AG04450 (cell line): ENCODE measurements around the gene FYTTD1. TPM values are rescaled to one million over a fixed set of nuclear protein-coding genes. Genes with fewer than 3 reads are reported as not detected.

Experiments
- CTCF ChIA-PET: fragments of 300-600, 350-600 bp; formaldehyde crosslinking; extraction: SDS; loops from one replicate; lab custom pipeline; 2022; ENCODE audit warnings: antibody characterized with exemption, inconsistent platforms; lab: Charles Lee
- POLR2A ChIA-PET: fragments of 350-600 bp; formaldehyde crosslinking; extraction: SDS; loops from one replicate; lab custom pipeline; 2021; ENCODE audit warnings: antibody characterized with exemption, inconsistent platforms; lab: Yijun Ruan, JAX
- DNase-seq: peaks from one replicate; pipeline ENCODE4 v3.0.0-alpha.2; 2011; ENCODE audit warnings: low read depth, low spot score
- H3K27ac ChIP-seq: one replicate; pipeline ENCODE4 v1.5.1; 2012; ENCODE audit warnings: low read depth, low read length, control low read depth
- H3K27me3 ChIP-seq: one replicate; pipeline ENCODE4 v1.6.0; 2012; ENCODE audit warnings: low read length; ENCODE audit not compliant: control insufficient read depth, insufficient read depth
- H3K4me3 ChIP-seq: 2 replicates; pipeline ENCODE4 v1.5.1; 2011; ENCODE audit warnings: mild to moderate bottlenecking, low read depth, low read length, control low read depth
- H3K9me3 ChIP-seq: 2 replicates; pipeline ENCODE4 v1.5.1; 2012; ENCODE audit warnings: low read length; ENCODE audit not compliant: control insufficient read depth, insufficient read depth
- polyA minus RNA-seq: library from RNA; depleted of rRNA, polyadenylated mRNA; stranded (reverse); fragments of >200 nt; gene quantifications from 2 replicates; pipeline ENCODE4 v1.2.3, GENCODE V29; 2011; rRNA and poly(A)+ RNA removed
- polyA plus RNA-seq: library from polyadenylated mRNA; depleted of rRNA; stranded (reverse); fragments of >200 nt; gene quantifications from 2 replicates; pipeline ENCODE4 v1.2.3, GENCODE V29; 2011; rRNA removed
- TF ChIP-seq, protein P1 (sequence below): IDR thresholded peaks from 2 replicates; pipeline ENCODE4 v1.5.1; 2011; ENCODE audit warnings: low read depth, low read length, control low read depth, inconsistent platforms

The FYTTD1 gene, protein sequence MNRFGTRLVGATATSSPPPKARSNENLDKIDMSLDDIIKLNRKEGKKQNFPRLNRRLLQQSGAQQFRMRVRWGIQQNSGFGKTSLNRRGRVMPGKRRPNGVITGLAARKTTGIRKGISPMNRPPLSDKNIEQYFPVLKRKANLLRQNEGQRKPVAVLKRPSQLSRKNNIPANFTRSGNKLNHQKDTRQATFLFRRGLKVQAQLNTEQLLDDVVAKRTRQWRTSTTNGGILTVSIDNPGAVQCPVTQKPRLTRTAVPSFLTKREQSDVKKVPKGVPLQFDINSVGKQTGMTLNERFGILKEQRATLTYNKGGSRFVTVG
- 55.8 and 65.5 TPM in 2 replicates for polyA plus RNA-seq
- polyA minus RNA-seq = 28.6 and 44.8 TPM in 2 replicates

DNA sequence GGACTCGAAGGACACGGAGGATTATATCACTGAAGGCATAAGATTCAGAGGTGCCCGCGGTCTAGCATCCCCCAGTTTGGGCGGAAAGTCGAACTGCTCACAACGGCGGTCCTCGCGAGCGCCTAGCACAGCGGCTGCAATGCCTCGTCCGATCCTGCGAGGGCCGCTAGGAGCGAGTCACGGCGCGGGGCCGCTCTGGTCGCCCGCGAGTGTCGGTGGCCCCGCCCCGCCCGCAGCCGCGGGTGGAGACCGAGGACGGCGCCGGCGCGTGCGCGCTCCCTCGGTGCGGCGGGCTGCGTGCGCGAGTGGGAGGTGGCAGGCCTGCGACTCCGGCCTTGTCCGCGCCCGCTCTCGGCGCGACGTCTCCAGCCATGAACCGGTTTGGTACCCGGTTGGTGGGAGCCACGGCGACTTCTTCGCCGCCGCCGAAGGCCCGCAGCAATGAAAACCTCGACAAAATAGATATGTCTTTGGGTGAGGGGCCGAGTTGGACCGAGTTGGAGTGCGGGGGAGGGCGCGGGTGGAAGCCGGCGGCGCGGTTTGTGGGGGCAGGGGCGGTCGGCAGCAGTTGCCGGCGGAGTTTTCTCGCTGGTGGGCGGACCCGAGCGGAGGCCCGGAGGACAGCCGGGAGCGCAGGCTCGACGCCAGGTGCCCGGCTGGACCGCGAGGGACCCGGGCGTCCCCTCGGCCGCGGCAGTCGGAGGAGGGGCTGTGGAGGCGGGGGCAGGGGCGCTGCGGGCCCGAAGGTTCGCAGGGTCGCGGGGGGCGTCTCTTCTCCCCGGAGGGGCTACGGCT, at the start of gene FYTTD1:
Gene FYTTD1 (plus strand): TSS at position 283 of the 795 bp plus-strand sequence. CDS start 89 bp downstream, at position 372.
- ChIA-PET CTCF (interaction anchor here (0.9 kb wide), 1 partner anchor 40 kb away, joined by 3 read pairs; no protein-coding TSS in a partner anchor), POLR2A (interaction anchor here (1.2 kb wide), 1 partner anchor 39 kb away, joined by 3 read pairs; no protein-coding TSS in a partner anchor)
- DNase-seq = no peak
- Histone ChIP-seq H3K27ac (peak within 1 kb of the TSS; percentile 82), H3K27me3 (no peaks in the 10 kb centered on the region), H3K4me3 (peak within 1 kb of the TSS; percentile 82), H3K9me3 (no peaks in the 10 kb centered on the region)
- TF ChIP-seq, protein P1, sequence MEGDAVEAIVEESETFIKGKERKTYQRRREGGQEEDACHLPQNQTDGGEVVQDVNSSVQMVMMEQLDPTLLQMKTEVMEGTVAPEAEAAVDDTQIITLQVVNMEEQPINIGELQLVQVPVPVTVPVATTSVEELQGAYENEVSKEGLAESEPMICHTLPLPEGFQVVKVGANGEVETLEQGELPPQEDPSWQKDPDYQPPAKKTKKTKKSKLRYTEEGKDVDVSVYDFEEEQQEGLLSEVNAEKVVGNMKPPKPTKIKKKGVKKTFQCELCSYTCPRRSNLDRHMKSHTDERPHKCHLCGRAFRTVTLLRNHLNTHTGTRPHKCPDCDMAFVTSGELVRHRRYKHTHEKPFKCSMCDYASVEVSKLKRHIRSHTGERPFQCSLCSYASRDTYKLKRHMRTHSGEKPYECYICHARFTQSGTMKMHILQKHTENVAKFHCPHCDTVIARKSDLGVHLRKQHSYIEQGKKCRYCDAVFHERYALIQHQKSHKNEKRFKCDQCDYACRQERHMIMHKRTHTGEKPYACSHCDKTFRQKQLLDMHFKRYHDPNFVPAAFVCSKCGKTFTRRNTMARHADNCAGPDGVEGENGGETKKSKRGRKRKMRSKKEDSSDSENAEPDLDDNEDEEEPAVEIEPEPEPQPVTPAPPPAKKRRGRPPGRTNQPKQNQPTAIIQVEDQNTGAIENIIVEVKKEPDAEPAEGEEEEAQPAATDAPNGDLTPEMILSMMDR = peak; percentile 35

DNA sequence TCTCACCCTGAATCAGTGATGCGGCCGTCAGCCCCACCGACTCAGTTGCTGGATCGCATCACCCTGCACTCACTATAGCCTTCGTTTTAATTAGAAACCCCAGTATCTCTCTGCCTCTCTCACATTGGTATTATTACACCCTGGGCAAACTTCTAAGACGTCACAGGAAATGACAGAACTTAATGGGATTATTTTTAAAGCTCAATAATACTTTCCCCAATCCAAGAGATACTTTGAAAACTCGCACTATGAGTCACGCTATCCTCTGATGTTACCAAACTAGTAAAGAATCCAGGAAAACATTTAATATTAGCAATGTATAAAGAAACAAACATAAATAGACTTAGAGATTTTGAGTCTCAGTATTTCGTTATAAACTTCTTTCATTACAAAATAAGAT, 49.6 kb upstream of the FYTTD1 start:
- Histone ChIP-seq H3K27ac (peak overlapping the region; percentile 57), H3K4me3 (no peak overlapping the region), H3K27me3 (no peaks in the 10 kb centered on the region), H3K9me3 (peaks cover 5% of the 10 kb centered on the region)
- ChIA-PET POLR2A (no interaction called here), CTCF (interaction anchor here (1.9 kb wide), 1 partner anchor 11 kb away, joined by 5 read pairs; no protein-coding TSS in a partner anchor)
- DNase-seq = no peak
- TF ChIP-seq, protein P1 = no peak

DNA sequence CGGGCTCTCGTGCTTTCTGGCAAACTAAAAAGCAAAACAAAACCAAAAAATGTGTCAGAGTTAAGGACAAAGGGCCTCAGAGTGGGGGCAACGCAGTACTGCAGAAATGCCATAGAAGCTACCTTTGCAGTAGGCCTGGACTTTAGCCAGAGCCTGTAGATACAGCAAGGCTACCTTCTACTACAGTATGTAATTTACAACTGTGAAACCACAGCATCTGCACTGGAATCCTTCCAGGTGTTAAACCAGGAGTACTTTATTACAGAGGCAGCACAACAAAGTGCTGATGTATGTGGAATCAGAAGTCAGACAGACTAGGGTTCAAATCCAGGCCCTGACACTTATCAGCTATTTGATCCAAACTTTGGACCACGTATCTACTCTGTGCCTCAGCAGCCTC, 47.8 kb upstream of the FYTTD1 start:
- TF ChIP-seq, protein P1 = no peak
- ChIA-PET CTCF (interaction anchor here (1.9 kb wide), 1 partner anchor 9 kb away, joined by 5 read pairs; no protein-coding TSS in a partner anchor), POLR2A (no interaction called here)
- H3K27me3 ChIP-seq = no peaks in the 10 kb centered on the region
- H3K27ac ChIP-seq = no peak overlapping the region
- DNase-seq = no peak
- peaks cover 5% of the 10 kb centered on the region for H3K9me3 ChIP-seq
- H3K4me3 ChIP-seq = no peak overlapping the region

DNA sequence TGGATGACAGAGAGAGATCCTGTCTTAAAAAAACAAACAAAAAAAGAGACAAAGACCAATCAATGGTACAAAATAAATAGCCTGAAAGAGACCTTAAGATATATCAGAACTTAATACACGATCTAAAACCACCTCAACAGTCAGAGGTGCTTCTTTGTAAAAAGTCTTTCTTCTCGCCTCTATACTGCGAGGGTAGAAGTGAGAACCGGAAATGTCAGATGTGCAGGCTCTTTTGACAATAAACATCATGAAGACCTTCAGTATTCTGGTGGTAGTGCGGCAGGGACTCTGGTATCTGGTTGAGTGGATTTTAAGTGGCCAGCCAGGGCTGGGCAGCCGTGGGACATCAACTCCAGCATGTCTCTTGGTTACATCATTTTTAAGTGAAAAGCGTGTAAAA, 43.0 kb upstream of the FYTTD1 start:
- no peak overlapping the region for H3K27ac ChIP-seq
- H3K4me3 ChIP-seq = no peak overlapping the region
- H3K27me3 ChIP-seq = no peaks in the 10 kb centered on the region
- CTCF ChIA-PET = no interaction called here
- POLR2A ChIA-PET = no interaction called here
- TF ChIP-seq, protein P1 = no peak
- no peak for DNase-seq
- no peaks in the 10 kb centered on the region for H3K9me3 ChIP-seq
